Cardiac fibroblast (primary cell): ENCODE data around the gene UBE3B.

Experiments
- DNase-seq, 2 donors: peaks; one replicate each; pipeline versions ENCODE4 v3.0.0 to v3.0.0-alpha.2; 2010; ENCODE audit warnings: low read depth in 2 of 2
- H3K4me3 ChIP-seq, 2 donors: replicated peaks in 1 of 2; 1 replicate in 1 of 2; 2 replicates in 1 of 2; pipeline ENCODE4 v1.5.1; 2011; ENCODE audit warnings: low read depth in 2 of 2, low read length in 2 of 2, mild to moderate bottlenecking in 2 of 2, moderate library complexity in 1 of 2
- TF ChIP-seq, protein P1 (sequence below): IDR thresholded peaks from one replicate; pipeline ENCODE4 v1.5.1; 2011; ENCODE audit warnings: low read depth, mild to moderate bottlenecking, low read length, inconsistent platforms

The UBE3B gene

DNA sequence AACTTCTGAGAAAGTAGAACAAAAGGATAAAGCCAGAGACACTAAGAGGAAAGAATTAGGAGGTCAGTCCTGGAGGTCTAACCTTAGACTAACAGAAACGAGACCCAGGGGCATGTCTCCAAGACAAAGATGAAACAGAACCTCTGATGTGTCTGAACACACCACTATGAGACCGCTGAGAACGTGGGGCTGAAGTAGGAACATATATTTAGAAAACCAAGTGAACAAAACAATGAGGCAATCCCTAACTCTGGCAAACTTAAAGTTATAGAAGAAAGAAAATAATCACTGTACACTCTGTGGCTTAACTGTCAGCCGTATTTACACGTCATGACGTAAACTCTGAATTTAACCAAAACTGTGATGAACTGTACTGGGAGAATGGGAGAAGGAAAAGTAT, 18.2 kb upstream of the UBE3B start:
- DNase-seq: peak in 1 of 2 donors; percentile 32
- TF ChIP-seq, protein P1, sequence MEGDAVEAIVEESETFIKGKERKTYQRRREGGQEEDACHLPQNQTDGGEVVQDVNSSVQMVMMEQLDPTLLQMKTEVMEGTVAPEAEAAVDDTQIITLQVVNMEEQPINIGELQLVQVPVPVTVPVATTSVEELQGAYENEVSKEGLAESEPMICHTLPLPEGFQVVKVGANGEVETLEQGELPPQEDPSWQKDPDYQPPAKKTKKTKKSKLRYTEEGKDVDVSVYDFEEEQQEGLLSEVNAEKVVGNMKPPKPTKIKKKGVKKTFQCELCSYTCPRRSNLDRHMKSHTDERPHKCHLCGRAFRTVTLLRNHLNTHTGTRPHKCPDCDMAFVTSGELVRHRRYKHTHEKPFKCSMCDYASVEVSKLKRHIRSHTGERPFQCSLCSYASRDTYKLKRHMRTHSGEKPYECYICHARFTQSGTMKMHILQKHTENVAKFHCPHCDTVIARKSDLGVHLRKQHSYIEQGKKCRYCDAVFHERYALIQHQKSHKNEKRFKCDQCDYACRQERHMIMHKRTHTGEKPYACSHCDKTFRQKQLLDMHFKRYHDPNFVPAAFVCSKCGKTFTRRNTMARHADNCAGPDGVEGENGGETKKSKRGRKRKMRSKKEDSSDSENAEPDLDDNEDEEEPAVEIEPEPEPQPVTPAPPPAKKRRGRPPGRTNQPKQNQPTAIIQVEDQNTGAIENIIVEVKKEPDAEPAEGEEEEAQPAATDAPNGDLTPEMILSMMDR: no peak
- no peak overlapping the region for H3K4me3 ChIP-seq

DNA sequence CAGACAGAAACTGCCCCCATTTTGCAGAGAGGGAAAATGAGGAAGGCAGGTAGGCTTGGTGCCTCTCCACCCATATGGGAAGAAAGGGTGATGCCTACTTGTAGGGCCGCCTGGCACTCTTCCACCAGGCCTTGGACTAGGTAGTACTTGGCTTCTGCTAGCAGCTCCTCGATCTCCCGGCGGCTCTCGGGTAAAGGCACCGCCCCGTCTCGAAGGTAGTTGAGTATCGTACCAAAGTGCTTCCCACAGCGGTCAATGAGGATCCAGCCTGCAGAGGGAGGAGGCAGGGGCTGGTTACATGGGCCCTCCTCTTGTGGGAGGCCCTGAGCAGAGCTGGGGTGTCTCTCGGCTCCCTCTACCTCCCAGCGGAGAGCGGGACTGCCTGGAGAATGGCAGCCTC, 16.9 kb upstream of the UBE3B start:
- no peak overlapping the region for H3K4me3 ChIP-seq
- no peak for DNase-seq
- TF ChIP-seq, protein P1: no peak

DNA sequence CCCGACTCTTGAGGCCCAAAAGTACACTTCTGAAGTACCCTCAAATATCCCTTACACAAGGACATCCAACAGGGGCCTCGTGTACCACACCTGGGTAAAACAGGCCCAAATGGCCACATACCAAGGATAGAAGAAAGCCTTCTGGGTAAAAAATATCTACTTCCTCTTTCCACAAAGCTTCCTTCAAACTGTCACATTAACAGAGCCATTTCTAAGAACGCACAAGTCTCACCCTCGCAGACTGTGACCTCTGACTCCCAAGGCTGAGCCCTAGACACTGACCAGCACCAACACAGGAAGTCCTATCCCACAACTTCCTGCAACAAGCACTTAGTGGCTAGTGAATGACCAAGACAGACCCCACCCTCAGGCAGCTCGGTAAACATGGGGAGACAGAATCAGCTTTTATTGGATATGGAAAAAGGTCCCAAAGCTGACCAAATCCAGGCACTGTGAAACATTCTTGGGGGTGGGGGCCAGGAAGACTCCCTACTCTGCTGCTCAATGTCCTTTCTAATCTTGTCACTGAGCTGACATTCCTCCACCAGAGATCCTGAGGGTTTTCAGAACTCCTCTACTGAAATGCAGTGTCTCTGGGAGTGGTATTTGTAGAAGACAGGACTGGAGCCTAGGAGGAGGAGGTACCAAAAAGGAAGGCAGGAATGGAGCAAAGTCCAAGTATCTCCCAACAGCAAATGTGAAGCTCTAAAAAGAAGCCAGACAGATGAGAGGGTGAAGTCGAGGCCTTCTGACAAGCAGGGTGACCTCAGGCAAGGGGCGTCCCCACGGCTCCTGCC, 16.2 kb upstream of the UBE3B start:
- DNase-seq: peak; percentile 60 to 75
- no peak overlapping the region for H3K4me3 ChIP-seq
- TF ChIP-seq, protein P1: no peak

DNA sequence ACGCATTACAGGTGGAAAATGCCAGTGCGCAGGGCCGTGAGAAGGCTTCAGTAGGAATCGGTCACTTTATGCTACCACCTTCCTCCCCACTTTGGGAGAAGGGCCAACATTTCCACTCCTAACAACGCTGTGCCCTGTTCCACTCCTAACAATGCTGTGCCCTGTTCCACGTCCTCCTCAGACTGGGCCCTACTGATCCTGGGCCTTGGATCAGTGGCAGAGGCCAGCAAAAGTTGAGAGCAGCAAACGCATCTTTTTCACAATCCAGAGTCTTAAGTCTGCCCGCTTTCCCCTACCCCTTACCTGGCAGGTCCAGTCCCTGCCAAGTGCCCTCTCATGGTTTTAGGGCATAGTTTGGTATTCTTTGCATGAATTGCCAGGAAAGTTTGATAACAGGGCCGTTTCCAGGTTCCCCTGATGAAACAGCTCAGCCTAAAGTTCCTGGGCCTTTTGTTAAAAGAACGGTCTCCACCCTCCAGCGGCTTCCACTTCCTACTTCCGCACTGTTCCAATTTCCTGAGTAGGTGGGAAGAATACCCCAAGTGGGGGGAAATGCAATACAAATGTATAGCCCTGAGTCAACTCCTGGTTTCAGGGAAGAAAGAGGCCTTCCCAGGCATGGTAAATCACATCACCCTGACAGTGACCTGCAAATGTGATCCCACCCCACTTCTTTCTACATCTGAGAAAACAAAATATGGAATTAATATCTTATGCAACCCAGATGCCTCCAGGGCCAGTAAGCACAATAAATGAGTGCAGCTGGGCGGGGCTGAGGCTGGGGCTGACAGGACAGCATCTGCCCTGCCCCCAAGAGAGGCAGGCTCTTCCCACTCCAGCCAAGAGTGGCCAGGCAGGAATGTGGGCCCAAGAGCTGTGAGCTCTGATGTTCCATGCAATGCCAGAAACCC, 15.3 kb upstream of the UBE3B start:
- peak; percentile 97 to 98 for DNase-seq
- H3K4me3 ChIP-seq: peak overlapping the region in 1 of 2 donors; percentile 0
- TF ChIP-seq, protein P1: no peak

DNA sequence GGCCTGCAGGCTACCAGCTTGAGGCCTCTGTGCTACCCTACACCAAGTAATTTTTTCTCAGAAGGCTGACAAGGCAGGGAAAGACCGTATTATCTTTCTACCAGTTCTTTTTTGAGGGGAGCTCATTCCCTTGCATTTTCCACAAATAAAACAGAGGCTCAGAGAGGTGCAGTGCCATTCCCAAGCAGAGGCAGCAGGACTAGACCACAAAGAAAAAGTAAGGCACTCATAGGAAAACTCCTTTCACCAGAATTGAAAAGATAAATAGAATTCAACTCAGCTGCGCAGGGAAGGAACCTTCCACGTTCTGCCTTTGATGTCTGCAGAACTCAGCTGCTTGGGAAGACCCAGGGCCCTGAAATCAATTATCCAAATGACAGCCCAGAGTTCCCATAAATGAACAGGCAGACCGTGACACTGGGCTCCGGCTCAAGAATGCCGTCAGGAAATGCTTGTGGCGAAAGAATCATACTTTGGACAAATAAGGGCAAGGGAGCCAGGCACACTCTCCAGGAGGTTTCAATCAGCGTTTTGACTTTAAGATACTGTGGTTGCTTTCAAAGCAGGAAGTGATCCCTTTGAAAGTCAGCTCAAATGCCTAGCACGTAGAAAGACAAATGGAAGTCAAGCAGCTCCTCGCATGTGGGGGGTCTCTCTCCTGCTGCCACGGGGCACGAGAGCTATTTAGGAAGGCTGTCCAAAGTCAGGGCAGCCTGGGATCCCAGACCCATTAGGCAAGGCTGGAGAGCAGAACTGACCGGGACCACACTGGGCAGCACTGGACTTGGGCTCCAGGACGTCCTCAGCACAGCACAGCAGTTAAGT, 14.4 kb upstream of the UBE3B start:
- H3K4me3 ChIP-seq: peak overlapping the region in 1 of 2 donors; percentile 41
- peak; percentile 98 for DNase-seq
- TF ChIP-seq, protein P1: peak; percentile 6

DNA sequence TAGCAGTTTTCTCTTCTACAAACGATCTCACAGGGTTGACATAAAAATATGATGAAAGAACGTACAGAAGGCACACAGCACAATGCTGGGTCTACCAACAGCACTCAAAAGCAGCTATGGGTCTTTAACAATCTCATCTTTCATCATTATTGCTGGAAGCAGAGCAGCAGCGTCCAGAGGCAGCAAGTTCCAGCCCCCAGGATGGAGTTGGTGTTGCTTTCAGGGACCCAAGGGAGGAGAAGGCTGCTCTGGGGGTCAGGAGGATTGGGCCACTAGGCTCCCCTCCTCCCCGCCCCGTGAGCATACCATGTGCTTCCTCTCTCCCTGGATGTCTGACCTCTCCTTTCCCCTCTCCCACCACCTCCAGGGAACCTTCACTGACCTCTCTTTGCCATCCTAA, 13.7 kb upstream of the UBE3B start:
- peak overlapping the region in 1 of 2 donors; percentile 41 for H3K4me3 ChIP-seq
- peak; percentile 30 to 58 for DNase-seq
- TF ChIP-seq, protein P1: no peak
